Endothelial cell of umbilical vein (primary cell): ENCODE data around the gene LMLN. TPM values are rescaled to one million over a fixed set of nuclear protein-coding genes. Genes with fewer than 3 reads are reported as not detected.

ENCODE experiments used
- BruUV-seq: library from RNA; stranded (reverse); fragments of 400-500 nt; replicated peaks from 2 replicates; lab custom pipeline; 2021; lab: Mats Ljungman, UMichigan
- CTCF ChIA-PET: fragments of 300-600, 350-600 bp; sonication (Branson Sonifier 250); formaldehyde crosslinking; loops from one replicate; lab custom pipeline; 2021; ENCODE audit warnings: antibody characterized with exemption, inconsistent platforms; lab: Charles Lee
- POLR2A ChIA-PET: fragments of 300-600, 350-600 bp; sonication (Branson Sonifier 250); formaldehyde crosslinking; loops from one replicate; lab custom pipeline; 2021; ENCODE audit warnings: antibody characterized with exemption, inconsistent platforms; lab: Charles Lee
- DNase-seq: peaks from one replicate; pipeline ENCODE4 v3.0.0-alpha.2; 2011; ENCODE audit warnings: low read depth, low spot score
- FAIRE-seq: peaks from 2 replicates; lab custom pipeline; 2011; peaks lifted over from hg19 to GRCh38; lab: Jason Lieb, UNC
- H2AFZ ChIP-seq: 2 replicates; pipeline ENCODE4 v1.6.0; 2012; ENCODE audit warnings: low read depth, low read length, control low read depth, inconsistent platforms
- H3K27ac ChIP-seq: 2 replicates; pipeline ENCODE4 v1.5.1; 2011; ENCODE audit warnings: low read depth, mild to moderate bottlenecking, control low read depth, low read length, moderate library complexity; ENCODE audit not compliant: insufficient read depth
- H3K27me3 ChIP-seq, 2 experiments: 2 replicates each; pipeline versions ENCODE4 v1.6.0 to v1.6.1; 2011; ENCODE audit warnings: low read length in 2 of 2, mixed read lengths in 1 of 2; ENCODE audit not compliant: control insufficient read depth in 2 of 2, insufficient read depth in 2 of 2
- H3K36me3 ChIP-seq, 2 experiments: 2 replicates in 1 of 2; 3 replicates in 1 of 2; pipeline ENCODE4 v1.5.1; 2011; ENCODE audit warnings: low read length in 2 of 2, mild to moderate bottlenecking in 1 of 2, moderate library complexity in 1 of 2; ENCODE audit not compliant: control insufficient read depth in 2 of 2, insufficient read depth in 2 of 2; ENCODE audit errors: extremely low read depth in 1 of 2
- H3K4me1 ChIP-seq: 3 replicates; pipeline ENCODE4 v1.5.1; 2011; ENCODE audit warnings: mild to moderate bottlenecking, low read length; ENCODE audit not compliant: control insufficient read depth, insufficient read depth; ENCODE audit errors: extremely low read depth
- H3K4me2 ChIP-seq: 2 replicates; pipeline ENCODE4 v1.6.1; 2011; ENCODE audit warnings: low read length, control low read depth, mixed read lengths; ENCODE audit not compliant: insufficient read depth
- H3K4me3 ChIP-seq, 3 experiments: fragments of 200-600 bp in 1 of 3; sonication (generic), shearing (Covaris generic) in 1 of 3; replicated peaks in 1 of 3; 2 replicates each; pipeline ENCODE4 v1.5.1; 2011 to 2016; ENCODE audit warnings: control low read depth in 3 of 3, low read length in 3 of 3, mild to moderate bottlenecking in 2 of 3, inconsistent platforms in 1 of 3, low read depth in 1 of 3, moderate library complexity in 1 of 3; ENCODE audit not compliant: insufficient read depth in 1 of 3
- H3K79me2 ChIP-seq: 2 replicates; pipeline ENCODE4 v1.6.0; 2012; ENCODE audit warnings: low read length, inconsistent platforms; ENCODE audit not compliant: control insufficient read depth, insufficient read depth
- H3K9ac ChIP-seq: replicated peaks from 2 replicates; pipeline ENCODE3; 2011; ENCODE audit warnings: low read length, control low read depth; ENCODE audit not compliant: insufficient read depth; ENCODE audit errors: extremely low read depth
- H3K9me1 ChIP-seq: replicated peaks from 3 replicates; pipeline ENCODE4 v1.6.0; 2011; ENCODE audit warnings: mild to moderate bottlenecking, low read length; ENCODE audit not compliant: control insufficient read depth, insufficient read depth; ENCODE audit errors: extremely low read depth
- H3K9me3 ChIP-seq: replicated peaks from 2 replicates; pipeline ENCODE4 v1.5.1; 2012; ENCODE audit warnings: low read length, inconsistent platforms; ENCODE audit not compliant: control insufficient read depth, insufficient read depth
- H4K20me1 ChIP-seq: replicated peaks from 2 replicates; pipeline ENCODE3; 2011; ENCODE audit warnings: mild to moderate bottlenecking, low read length; ENCODE audit not compliant: control insufficient read depth, insufficient read depth; ENCODE audit errors: extremely low read depth
- CTCF ChIP-seq, 2 donors: IDR thresholded peaks; 1 replicate in 1 of 2; 2 replicates in 1 of 2; pipeline ENCODE4 v1.5.1; 2011; ENCODE audit warnings: low read length in 2 of 2, mild to moderate bottlenecking in 2 of 2, moderate library complexity in 2 of 2, control low read depth in 1 of 2, inconsistent platforms in 1 of 2, low read depth in 1 of 2; ENCODE audit not compliant: insufficient read depth in 1 of 2; ENCODE audit errors: extremely low read depth in 1 of 2
- EZH2 ChIP-seq: IDR thresholded peaks from 2 replicates; pipeline ENCODE4 v1.6.1; 2012; ENCODE audit warnings: borderline replicate concordance, low read depth, mild to moderate bottlenecking, moderate library complexity, low read length, inconsistent platforms; ENCODE audit not compliant: severe bottlenecking
- FOS ChIP-seq: IDR thresholded peaks from 2 replicates; pipeline ENCODE4 v1.6.1; 2011; ENCODE audit warnings: mild to moderate bottlenecking, low read length, moderate library complexity, borderline replicate concordance; ENCODE audit not compliant: insufficient read depth
- GATA2 ChIP-seq: IDR thresholded peaks from 2 replicates; pipeline ENCODE4 v1.7.0; 2011; ENCODE audit warnings: low read depth, mild to moderate bottlenecking, moderate library complexity, mixed read lengths, low read length; ENCODE audit not compliant: insufficient read length, insufficient read depth
- JUN ChIP-seq: IDR thresholded peaks from 2 replicates; pipeline ENCODE4 v1.6.1; 2011; ENCODE audit warnings: borderline replicate concordance, low read depth; ENCODE audit not compliant: insufficient read length, insufficient read depth
- MAX ChIP-seq: IDR thresholded peaks from 2 replicates; pipeline ENCODE4 v1.6.1; 2011; ENCODE audit not compliant: insufficient read depth, insufficient read length
- MYC ChIP-seq: IDR thresholded peaks from one replicate; pipeline ENCODE4 v1.6.1; 2011; ENCODE audit warnings: mild to moderate bottlenecking, low read depth, low read length
- POLR2A ChIP-seq: IDR thresholded peaks from 2 replicates; pipeline ENCODE4 v1.6.1; 2012; ENCODE audit warnings: low read depth, mild to moderate bottlenecking, control low read depth, low read length
- POLR2AphosphoS5 ChIP-seq: IDR thresholded peaks from 2 replicates; pipeline ENCODE4 v1.6.1; 2012; ENCODE audit warnings: low read depth, mild to moderate bottlenecking, control low read depth, low read length, moderate library complexity; ENCODE audit not compliant: insufficient read depth
- dilution Hi-C: fragments of 300-500 bp; cut with MboI; formaldehyde crosslinking; loops from one replicate; pipeline ENCODE4 v1.15.0; 2019; ENCODE audit warnings: low sequenced_read_pairs; ENCODE audit not compliant: extremely low pct_ligation_motif_present
- intact Hi-C: fragments of 100-400 bp; cut with micrococcal nuclease; formaldehyde crosslinking; loops from one replicate; pipeline ENCODE4 v1.10.0; 2022
- polyA plus RNA-seq, 4 experiments: library from polyadenylated mRNA; depleted of rRNA in 3 of 4; stranded (reverse) in 3 of 4; unstranded in 1 of 4; fragments of >200 nt; gene quantifications; 2 replicates each; pipeline versions ENCODE4 v1.2.1 to v1.2.3, GENCODE V29; 2011 to 2012; ENCODE audit warnings: missing spikeins in 1 of 4
- total RNA-seq: library from RNA; stranded (reverse); gene quantifications from 2 replicates; pipeline ENCODE4 v1.2.3, GENCODE V29; 2021

The LMLN gene
- total and polyA plus RNA-seq, 2 donors (not counting 3 experiments of a cell fraction or from before 2014, with no cell fraction given) = 4.8 to 6.5 TPM

- TF ChIP-seq EZH2 = no peak
- TF ChIP-seq POLR2AphosphoS5 = no peak
- TF ChIP-seq POLR2A = no peak
- TF ChIP-seq MYC = no peak
- TF ChIP-seq GATA2 = no peak
- TF ChIP-seq CTCF (IDR thresholded peaks at IDR 0.05; ENCODE audit: extremely low read depth in 1 of 2, insufficient read depth in 1 of 2, low read depth in 1 of 2, low read length in 2 of 2) = no peak
- TF ChIP-seq MAX = no peak
- no peak for TF ChIP-seq JUN
- TF ChIP-seq FOS = no peak
- H3K27me3 ChIP-seq = no peaks in the 10 kb centered on the region
- no peak overlapping the region for H3K4me2 ChIP-seq
- H3K9me1 ChIP-seq = no peaks in the 10 kb centered on the region
- DNase-seq (no peak), FAIRE-seq (no peak)
- dilution Hi-C loops (no loop called here), intact Hi-C loops (no loop called here)
- ChIA-PET CTCF (no interaction called here), POLR2A (no interaction called here)
- no peak overlapping the region for H3K4me3 ChIP-seq
- no TSS peak for BruUV-seq
- H3K36me3 ChIP-seq = no peaks in the 10 kb centered on the region
- no peak overlapping the region for H2AFZ ChIP-seq
- no peaks in the 10 kb centered on the region for H4K20me1 ChIP-seq
- H3K9me3 ChIP-seq = no peaks in the 10 kb centered on the region
- H3K4me1 ChIP-seq = no peaks in the 10 kb centered on the region
- no peaks in the 10 kb centered on the region for H3K79me2 ChIP-seq
- no peak overlapping the region for H3K27ac ChIP-seq
- no peak overlapping the region for H3K9ac ChIP-seq
These were observed 14.0 kb downstream of the LMLN start for GRCh38 chr3:197974016-197974415.
